Measurements from ENCODE around the gene PHLDA2. TPM values are rescaled to one million over a fixed set of nuclear protein-coding genes. Genes with fewer than 3 reads are reported as not detected.
A peak's percentile ranks its signal among the peaks of the same experiment; 100 is the strongest.

The PHLDA2 gene
- total RNA-seq, 1 experiment from 2014 or later: 309 TPM

GRCh38 chr11:2888266-2888968, 40.8 kb downstream of the PHLDA2 start:
- no peaks in the 10 kb centered on the region for H3K9me2 ChIP-seq (ENCODE audit: insufficient read depth)
- POLR2A ChIA-PET: interaction anchor here (3.0 kb wide), 1 partner anchor 355 kb away, joined by 20 read pairs; no protein-coding TSS in a partner anchor
- peak; percentile 45 for ATAC-seq
- intact Hi-C loops (cut with micrococcal nuclease): loop anchor here (1.0 to 2.0 kb wide), 3 partner anchors 196 to 460 kb away; no protein-coding TSS in a partner anchor
- peak in 2 of 3 experiments; percentile 96 to 99; a peak in 4 of 6 replicates for TF ChIP-seq CTCF (IDR thresholded peaks at IDR 0.05 in 2 of 3, conservative IDR thresholded peaks at IDR 0.05 in 1 of 3; ENCODE audit: borderline replicate concordance in 1 of 3, insufficient read depth in 1 of 3, low read depth in 2 of 3, low read length in 2 of 3)
- peak; percentile 28; the same call in 1 of the 2 replicates for TF ChIP-seq POLR2AphosphoS5 (IDR thresholded peaks at IDR 0.05; ENCODE audit: low read depth, low read length)
- TF ChIP-seq REST (IDR thresholded peaks at IDR 0.05; ENCODE audit: low read depth): no peak
- CTCF ChIA-PET: interaction anchor here (1.0 to 13.7 kb wide), 5 partner anchors 10 to 355 kb away, joined by 3 to 337 read pairs (median 4); partner anchors contain the start of gene PHLDA2
- peak; percentile 67 for DNase-seq (ENCODE audit: low read depth, low spot score)
- H2AFZ ChIP-seq (ENCODE audit: low read depth, low read length, poor library complexity, severe bottlenecking): no peak overlapping the region
- H3K9me3 ChIP-seq (ENCODE audit: control insufficient read depth in 1 of 2, insufficient read depth in 1 of 2, low read depth in 1 of 2, low read length in 2 of 2): no peaks in the 10 kb centered on the region
- H3K4me1 ChIP-seq (ENCODE audit: control insufficient read depth in 1 of 2, insufficient read depth in 2 of 2, low read length in 2 of 2): peaks cover 31 to 64% of the 10 kb centered on the region in 2 experiments
- no peak overlapping the region for H3K9ac ChIP-seq (ENCODE audit: low read length)
- H3K4me2 ChIP-seq (ENCODE audit: low read length): peak overlapping the region; percentile 25
- H4K20me1 ChIP-seq (ENCODE audit: insufficient read depth): no peaks in the 10 kb centered on the region
- no peak overlapping the region for H3K4me3 ChIP-seq (replicated peaks in 1 of 2; ENCODE audit: low read depth in 1 of 2, low read length in 2 of 2)
- no TSS peak for BruUV-seq (replicated peaks)
- RAD21 ChIA-PET (ENCODE audit: low non-redundant PET in 1 of 2, low total read pairs in 2 of 2, uncharacterized antibody in 2 of 2, unreplicated experiment in 2 of 2): interaction anchor here (0.6 to 6.4 kb wide), 5 partner anchors 9 to 424 kb away, joined by 3 to 85 read pairs (median 5); no protein-coding TSS in a partner anchor
- no peak overlapping the region for H3K27ac ChIP-seq (ENCODE audit: low read depth, low read length)
- no peaks in the 10 kb centered on the region for H3K79me2 ChIP-seq (ENCODE audit: insufficient read depth, low read length)
- H3K27me3 ChIP-seq (ENCODE audit: insufficient read depth, low read length): no peaks in the 10 kb centered on the region
- no peaks in the 10 kb centered on the region for H3K36me3 ChIP-seq (ENCODE audit: control insufficient read depth in 1 of 2, insufficient read depth in 2 of 2, low read length in 2 of 2)
